ENCODE results near the gene CHMP4A.
A peak's percentile ranks its signal among the peaks of the same experiment; 100 is the strongest.

CHMP4A gene, protein sequence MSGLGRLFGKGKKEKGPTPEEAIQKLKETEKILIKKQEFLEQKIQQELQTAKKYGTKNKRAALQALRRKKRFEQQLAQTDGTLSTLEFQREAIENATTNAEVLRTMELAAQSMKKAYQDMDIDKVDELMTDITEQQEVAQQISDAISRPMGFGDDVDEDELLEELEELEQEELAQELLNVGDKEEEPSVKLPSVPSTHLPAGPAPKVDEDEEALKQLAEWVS

DNA sequence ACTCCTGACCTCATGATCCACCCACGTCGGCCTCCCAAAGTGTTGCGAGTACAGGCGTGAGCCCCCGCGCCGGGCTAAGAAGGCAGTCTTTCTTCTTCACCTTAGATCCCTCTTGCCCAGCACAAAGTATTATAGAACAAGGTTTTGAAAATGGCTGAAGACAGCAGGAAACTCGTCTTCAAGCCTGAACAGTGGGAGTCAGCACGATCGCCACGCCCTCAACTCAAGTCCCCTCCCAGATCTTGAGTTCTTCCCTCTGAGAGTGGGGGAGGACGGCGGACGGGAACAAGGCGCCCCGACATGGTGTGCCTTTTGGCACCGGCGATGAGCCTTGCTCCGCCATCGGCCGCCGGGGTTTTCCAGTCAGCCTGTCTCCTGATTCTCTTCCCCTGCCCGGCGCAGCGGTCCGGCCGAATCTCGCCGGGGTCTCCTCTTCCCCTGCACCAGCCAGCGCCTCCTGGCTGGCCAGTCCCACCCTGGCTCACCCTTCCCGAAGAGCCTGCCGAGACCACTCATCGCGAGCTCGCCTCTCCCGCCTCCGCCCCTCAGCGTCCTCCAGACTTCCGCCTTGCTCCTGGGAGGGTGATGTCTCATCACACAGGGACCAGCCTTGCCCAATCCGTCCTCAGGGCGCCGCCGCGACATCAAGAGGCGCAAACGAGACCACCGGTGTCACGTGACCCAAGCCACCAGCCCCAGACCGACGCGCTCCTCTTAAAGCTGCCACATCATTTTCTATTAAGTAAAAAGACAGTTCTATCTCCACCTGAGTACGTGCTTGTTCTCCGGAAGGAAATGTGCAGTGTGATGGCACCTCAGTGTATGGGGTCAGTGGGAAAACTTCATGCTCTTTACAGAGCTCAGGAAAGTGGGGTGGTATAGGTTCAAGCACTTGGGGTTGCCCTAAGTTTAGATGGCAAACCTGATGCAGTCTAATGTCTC lies at the start of gene CHMP4A:
Gene CHMP4A (minus strand): TSS at position 565 of the 942 bp plus-strand sequence. CDS start 49 bp downstream, at position 516.
- DNase-seq: peak; percentile 99

DNA sequence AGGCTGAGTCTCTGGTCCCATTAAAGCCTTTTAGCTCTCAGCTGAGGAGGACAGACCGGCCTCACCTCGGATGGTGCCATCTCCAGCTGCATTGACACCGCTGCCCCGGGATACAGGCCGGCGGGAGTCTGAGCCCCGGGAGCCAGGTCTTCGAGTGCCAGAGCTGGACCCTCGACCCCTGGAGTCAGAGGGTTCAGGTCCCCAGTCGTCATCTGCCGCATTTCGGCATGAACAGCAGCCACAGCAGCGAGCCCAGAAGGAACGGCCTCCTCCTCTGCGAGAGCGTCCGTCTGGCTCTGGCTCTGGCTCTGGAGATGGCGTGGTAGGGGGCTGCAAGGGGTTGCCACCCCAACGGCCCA lies 48.7 kb upstream of the CHMP4A start:
- DNase-seq: no peak

DNA sequence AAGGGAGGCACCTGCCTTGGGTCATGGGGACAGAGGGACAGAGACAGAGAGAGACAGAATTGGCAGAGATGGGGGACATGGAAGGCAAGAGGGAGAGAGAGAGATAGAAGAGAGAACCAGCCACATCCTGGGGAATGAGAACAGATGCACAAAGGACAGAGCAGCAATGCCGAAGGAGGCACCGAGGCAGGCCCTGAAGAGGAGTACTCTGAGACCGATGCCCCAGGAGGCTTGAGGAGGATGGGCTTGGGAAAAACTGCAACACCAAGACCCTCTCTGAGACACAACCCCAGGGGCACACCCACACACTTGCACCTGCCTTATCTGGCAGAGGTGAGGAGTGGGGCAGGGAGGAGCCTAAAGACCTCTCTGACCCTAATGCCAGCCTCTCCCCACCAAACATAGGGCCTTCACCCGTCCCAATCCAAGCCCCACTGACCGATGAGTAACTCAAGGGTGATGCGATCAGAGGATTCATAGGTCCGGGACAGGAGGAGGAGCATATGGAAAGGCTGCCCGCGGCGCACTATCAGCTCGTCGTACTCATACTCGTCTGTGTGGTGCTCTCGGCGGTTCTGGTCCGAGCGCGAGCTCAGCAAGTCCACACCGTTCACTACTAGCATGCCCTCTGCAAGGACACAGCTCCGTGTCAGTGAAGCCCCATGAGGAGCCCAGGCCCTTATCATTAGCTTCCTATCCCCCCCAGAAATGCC lies 48.1 kb upstream of the CHMP4A start:
- DNase-seq: no peak

DNA sequence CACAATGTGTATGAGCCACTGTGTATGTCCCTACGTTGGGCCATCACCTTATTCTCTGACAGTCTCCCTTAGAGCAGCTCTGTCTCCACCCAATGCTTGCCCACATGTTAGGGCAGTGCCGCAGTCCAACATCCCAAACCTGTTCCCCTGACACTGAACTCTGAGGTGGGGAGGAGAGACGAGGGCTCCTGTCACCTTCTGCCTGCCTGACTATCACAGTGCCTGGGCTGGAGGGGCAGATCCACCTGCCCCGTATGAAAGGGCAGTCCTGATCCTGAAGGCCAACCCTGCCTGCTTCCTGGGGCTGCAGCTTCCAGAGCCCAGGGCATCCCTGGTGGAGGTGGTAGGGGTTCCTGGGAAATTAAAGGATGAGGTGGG lies 47.5 kb upstream of the CHMP4A start:
- DNase-seq: no peak

DNA sequence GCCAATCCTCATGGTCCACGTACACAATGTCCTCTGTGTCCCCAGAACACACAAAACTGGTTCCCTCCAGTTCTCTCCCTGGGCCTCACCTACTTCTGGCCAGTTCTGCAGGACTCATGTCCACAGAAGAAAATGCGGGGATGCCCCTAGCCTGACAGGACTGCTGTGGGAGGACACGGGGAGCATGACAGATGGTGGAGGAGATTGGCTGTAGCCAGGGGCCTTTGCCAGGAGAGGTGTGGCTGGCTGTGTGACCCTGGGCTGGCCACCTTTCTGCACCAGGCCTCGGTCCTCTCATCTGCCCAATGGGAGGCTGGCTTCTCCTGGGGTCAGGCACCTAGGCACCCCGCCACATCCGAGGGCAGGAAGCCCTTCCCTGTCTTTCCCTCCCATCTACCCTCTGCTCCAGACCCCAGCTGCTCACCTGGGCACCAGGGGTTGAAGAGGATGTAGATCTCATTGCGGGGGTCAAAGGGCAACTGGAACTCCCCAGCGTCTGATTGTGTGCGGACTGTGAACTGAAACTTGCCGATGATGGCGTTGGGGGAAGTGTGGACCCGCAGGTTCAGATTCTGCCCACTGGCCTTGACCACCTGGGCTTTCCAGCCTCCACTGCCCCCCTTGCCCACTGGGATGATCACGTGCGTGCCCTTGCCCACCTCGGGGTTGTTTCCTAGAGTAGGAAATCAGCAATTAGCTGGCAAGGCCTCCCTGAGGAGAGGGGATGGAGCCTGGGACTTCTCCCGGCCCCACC lies 46.9 kb upstream of the CHMP4A start:
- DNase-seq: no peak

DNA sequence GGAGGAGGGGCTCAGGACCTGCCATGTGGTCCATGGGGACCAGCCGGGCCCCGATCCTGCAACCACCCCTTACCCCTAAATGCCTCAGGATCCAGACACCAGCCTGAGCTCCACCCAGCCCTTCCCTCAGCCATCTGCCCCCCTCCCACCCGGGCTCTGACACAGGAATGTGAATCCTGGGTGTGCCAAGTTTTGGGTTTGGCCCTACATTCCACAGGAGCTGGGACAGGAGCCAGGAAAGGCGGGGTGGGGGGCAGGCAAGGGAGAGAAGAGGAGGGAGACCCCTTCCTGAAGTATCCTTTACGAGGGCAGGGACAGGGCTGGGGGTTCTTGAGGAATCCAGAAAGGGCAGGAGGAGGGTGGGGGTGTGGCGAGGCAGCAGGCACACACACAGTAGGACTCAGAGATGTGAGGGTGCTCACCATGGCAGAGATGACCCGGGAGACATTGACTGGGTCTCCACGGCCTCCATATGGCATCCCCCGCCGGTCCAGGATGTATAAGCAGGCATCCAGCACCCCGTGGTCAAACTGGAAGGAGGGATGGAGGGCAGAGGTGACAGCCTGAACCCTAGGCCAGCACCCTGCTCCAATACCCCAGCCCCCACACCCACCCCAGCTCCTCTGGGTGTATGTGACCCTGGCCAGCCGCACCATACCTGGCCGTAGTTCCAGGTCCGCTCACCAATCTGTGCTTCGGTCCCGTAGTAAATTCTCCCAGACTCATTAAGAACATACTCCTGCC lies 46.2 kb upstream of the CHMP4A start:
- no peak for DNase-seq

DNA sequence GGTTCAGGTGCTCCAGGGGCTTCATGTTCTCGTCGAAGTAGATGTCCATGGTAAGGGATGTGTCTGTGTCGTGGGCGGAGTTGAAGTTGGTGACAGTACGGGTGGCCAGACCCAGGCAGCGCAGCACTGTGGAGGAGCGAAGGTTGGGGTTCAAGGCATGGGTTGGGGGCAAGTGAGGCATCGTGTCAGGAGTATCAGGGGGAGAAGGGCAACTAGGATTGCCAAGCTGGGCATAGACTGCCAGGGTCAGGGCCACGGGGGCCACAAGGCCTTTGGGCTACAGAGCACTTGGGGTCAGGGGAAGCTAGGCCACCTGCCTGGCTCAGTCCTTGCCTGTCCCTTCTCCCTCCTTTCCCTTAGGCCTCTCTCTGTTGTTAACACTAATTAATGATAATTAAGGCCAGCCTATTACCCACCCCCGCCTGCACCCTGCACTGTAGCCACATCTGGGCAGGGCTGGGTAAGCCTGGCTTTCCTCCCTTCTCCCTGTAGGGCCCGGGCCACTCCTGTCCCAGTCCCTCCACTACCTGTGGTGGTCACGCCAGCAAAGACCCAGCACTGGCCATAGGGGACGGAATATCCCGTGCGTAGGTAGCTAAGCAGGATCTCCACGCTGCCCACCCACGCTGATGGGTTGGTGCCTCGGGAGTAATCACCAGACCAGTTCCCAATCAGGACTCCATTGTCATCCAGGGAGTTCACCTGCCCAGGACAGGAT lies 45.4 kb upstream of the CHMP4A start:
- DNase-seq: no peak

DNA sequence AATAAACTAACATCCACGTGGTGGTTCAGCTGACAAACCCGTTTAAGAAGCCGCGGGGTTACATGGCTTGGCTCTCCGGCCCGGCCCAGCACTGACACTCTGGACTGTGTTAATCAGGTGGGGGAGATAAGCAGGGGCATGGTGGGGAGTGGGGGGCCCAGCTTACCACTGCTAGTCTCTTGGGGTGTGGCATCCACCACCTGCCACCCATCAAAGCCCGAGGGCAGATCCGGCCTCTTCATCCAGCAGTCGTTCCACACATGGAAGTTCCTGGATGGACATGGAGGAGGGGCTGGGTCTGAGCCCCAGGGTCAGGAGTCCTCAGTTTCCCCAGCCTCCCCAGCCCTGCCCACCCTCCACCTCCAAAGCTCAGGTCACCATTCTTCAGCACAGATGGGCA lies 44.8 kb upstream of the CHMP4A start:
- DNase-seq: no peak

DNA sequence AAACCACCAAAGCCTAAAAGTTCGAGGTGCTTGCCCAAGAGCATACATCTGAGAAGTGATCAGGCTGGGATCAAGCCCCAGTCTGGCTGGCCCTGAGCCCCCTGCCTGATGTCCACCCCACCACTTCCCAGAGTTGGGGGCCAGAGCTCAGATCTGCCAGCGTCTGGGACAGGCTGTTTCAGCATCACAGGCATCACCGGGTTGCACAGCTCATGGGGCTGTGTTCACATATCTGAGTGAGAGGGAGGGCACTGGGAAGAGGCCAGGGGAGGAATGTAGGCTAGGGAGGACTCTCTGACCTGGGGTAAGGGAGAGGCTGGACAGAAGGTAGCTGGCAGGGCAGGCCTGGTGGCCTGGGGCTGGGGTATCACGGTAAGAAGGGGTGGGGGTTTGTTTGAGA lies 43.7 kb upstream of the CHMP4A start:
- no peak for DNase-seq

DNA sequence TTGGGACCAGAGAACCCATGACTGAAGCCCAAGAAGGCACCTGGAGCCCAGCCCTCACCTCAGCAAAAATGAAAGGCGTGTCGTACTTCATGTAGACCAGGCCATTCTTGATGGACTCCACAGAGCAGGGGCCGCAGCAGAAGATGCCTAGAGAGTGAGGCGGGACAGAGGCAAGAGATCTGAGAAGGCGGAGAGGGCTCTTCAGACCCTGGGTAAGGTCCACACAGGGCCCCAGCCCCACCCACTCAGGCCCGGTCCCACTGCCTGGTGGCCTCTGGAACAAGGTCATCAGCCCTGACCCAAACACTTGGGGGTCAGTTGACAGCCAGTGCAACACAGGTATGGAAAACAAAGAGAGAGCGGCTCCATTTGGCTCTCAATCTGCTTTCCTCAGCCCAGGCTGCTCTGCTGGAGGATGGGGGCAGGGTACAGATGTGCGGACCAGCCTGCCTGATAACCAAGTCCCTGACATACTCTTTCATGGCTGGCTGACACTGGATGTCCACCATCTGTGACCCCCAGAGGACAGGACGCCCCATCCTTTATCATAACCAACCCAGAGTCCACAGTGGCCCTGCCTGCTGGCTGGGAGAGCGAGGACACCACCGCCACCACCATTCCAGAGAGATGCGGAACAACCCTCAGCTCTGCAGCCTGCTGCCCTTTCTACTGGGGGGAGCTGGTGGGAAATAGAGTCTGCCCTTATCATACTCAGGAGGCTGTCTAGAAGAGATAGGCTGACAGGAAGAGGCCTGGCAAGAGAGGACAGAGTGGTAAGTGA lies 42.8 kb upstream of the CHMP4A start:
- DNase-seq: no peak

DNA sequence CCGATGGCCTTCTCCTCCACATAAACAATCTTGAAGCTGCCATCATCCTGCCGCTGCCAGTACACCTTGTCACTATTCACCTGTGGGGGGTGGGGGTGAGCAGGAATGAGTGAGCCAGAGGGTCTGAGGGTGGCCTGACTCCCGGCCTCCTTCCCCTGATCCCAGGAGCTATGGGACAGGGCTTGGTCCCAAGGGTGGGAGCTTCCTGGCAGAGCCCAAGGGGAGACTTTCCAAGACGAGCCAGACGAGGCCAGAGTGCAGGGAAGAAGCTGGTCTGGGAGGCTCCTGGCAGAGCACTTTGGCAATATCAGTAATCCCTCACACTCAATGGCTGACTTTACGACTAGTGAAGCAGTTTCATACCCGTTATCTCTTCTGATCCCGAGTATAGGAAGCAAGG lies 42.1 kb upstream of the CHMP4A start:
- DNase-seq: no peak

DNA sequence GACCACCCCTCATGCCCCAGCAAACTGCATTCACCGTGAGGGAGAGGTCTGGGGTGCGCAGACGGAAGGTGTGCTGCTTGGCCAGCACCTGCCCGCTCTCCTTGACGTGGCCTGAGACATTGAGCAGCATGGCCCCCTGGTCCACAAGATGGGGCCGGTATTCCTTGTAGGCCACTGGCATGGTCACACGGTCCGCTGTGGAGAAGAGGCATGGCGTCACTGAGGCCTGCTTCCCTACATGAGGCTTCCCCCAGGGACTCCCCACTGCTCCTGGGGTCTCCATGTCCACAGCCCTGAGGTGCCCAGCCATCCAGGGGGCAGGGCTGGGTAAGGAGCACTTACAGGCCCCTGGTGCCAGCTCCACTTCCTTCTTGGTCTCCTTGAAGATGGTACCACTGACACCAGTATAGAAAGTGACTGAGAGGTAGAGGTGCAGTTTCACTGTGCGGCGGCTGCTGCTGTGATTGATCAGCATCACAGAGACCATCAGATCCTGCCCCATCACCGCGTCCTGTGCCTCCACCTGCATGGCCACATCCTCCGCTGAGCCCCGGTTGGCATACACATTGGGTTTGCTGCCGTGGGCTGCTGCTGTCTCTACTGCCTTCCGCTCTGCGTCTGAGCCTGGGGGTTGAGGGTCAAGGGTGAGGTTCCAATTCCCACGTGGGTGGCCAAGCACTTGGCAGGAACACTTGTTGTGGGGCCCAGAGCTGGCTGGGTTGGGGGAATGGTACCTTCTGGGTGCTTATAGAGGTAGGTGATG lies 41.5 kb upstream of the CHMP4A start:
- DNase-seq: no peak

DNA sequence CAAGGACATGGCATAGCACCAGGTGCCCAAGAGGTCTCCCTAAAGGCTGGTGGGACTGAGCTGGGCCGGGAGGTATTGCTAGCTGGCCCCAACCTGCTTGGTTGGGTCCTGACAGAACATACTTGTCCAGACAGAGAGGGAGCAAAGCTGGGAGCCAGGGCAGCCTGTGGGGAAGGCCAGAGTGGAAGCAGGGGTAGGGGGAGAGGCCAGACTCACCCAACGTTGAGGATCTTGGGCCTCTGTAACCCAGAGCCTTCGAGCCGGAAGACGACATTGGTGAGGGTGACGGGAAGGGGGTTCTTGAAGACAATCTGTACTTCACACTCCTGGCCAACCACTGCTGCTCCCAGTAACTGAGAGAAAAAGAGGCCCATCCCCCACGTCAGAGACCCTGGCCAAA lies 40.6 kb upstream of the CHMP4A start:
- DNase-seq: no peak

DNA sequence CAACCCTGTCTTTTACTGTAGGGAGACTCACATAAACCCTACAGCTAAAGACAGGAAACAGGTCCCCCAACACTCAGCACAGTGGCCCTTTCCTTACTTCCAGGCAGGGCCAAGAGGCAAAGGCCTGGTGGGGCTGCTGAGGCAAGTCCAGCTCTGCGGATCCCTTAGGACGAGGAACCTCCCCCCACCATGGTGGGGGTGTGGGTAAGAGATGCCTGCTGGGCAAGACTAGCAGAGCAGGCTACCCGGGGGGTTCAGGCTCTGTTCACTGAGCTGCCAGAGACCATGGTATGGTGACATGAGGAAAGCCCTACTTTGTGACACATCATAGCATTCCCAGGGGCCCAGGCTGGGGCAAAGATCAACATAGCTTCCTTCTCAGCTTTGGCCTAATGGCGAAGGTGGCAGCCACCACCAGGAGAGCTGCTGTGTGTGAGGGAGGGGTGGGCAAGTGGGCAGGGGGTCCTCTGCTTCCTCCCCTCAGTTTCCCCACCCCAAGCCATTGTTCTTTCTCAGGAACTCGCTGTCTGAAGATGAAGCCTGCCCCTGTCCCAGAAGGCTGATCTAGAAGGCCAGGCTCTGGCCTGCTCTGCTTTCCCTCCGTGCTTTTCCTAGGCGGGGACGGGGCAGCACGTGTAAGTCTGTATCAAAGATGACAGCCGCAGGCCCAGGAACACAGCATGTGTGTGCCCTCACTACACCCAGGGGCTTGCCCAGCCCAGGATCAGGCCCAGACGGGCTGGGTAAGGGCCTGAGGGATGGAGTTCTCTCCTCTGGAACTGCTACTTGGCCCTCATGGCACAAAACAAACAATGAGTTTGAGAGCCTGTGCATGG lies 39.2 kb upstream of the CHMP4A start:
- no peak for DNase-seq

DNA sequence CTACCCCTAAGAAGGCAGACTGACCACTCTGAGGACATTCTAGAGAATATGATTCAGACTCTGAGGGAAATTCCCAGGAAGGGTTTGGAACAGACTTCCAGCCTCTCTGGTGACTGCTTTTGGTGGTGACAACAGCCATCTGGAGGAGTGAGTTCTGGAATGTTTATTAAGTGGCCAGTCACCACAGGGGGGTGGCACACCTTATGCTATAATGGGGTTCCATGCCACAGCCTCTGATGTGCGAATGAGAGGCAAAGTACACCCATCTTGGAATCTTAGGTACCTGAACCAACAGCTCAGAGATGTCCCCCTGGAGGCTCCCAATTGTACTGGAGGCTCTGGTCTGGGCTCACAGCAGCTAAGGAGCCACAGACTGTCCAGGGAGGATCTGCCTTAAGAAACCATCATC lies 38.6 kb upstream of the CHMP4A start:
- DNase-seq: no peak

DNA sequence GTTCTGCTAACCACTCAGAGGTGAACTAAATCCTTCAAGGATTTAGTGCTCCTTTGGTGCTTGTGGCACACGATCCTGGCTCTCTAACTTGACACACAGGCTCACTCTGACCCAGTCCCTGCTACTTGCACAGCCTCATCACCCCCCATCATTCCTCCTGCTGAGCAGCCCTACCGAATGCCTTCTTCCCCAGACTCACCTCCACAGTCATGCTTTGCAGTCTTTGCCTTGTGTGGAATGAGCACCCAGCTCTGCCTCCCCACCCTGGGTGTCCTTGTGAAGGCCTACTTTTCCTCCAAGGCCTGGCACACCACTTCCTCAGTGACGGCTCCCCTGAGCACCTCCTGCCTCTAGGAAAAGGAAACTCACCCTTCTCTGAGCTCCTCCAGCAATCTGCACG lies 37.1 kb upstream of the CHMP4A start:
- DNase-seq: no peak

DNA sequence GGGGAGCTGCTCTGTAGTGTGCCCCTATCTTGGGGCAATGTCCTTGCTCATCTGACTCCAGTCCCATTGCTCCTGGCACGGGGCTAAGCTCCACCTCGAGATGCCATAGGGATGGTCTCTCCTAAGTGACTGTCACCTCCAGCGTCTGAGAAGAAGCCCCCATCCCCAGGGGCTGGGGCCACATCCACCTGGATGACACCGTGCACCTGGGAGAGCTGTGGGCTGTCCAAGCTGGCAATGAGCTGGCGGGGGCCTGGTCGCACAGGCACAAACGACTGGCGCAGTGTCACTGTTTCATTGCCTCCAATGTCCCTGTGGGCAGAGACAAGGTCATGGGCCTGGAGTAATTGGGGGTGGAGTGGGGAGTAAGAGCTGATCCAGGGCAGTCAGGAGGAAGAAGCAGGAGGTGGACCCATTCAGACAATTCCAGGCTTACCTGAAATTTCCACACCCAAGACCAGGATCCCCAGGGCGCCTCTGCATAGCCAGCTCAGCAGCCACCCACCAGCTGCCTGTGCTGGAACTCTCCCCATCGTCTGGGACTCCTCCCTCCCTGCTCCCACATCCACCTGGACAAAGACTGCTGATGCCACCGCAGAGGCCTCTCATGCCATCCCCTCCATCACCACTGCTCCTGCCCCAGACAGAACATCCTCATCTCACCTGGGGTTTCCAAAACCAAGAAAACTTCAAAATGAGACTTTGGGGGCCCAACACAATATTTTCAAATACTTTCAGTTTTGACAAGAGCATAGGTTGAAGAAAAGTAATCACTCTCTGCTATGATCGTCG lies 36.1 kb upstream of the CHMP4A start:
- DNase-seq: no peak

DNA sequence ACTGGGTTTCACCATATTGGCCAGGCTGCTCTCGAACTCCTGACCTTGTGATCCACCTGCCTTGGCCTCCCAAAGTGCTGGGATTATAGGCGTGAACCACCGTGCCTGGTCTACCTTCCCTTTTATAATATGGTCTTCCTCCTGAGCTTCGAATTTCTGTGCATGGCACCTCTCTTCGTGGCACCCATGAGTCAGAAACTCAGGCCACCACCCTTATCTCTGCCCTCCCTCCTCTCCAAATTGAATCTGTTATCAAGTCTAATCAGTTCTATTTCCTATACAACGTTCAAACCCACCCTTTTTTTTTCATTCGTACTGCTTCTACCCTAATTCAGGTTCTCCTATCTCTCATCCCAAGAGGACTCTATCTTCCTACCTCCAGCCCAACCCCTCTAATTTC lies 34.1 kb upstream of the CHMP4A start:
- DNase-seq: peak; percentile 24
